Islet of Langerhans (tissue), 1 donor: Measurements from ENCODE around the gene PACS1.
"Not testable (repeated sequence)": the region's sequence is repeated elsewhere in the genome, so short reads cannot be mapped to it uniquely, and the experiment has no call there.

Experiments
- FAIRE-seq: peaks from one replicate; lab custom pipeline; 2011; peaks lifted over from hg19 to GRCh38; lab: Jason Lieb, UNC

Gene PACS1

GRCh38 chr11:66112041-66112491 lies 42.0 kb downstream of the PACS1 start:
- no peak for FAIRE-seq

GRCh38 chr11:66112601-66113499 lies 42.8 kb downstream of the PACS1 start:
- no peak for FAIRE-seq

DNA sequence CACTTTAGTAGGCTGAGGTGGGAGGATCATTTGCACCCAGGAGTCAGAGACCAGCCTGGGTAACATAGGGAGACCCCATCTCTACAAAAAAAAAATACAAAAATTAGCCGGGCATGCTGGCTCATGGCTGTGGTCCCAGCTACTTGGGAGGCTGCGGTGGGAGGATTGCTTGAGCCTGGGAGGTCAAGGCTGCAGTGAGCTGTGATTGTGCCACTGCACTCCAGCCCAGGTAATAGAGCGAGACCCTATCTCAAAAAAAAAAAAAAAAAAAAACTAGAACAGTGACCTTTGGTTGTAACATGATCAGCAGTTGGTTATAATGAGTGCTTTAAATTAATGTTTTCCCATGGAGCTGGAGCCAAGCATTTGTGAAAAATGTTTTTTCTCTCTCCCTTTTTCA lies 44.9 kb downstream of the PACS1 start:
- not testable (repeated sequence) for FAIRE-seq

- FAIRE-seq, result no peak
Observed at GRCh38 chr11:66115638-66116301, 45.7 kb downstream of the PACS1 start.

DNA sequence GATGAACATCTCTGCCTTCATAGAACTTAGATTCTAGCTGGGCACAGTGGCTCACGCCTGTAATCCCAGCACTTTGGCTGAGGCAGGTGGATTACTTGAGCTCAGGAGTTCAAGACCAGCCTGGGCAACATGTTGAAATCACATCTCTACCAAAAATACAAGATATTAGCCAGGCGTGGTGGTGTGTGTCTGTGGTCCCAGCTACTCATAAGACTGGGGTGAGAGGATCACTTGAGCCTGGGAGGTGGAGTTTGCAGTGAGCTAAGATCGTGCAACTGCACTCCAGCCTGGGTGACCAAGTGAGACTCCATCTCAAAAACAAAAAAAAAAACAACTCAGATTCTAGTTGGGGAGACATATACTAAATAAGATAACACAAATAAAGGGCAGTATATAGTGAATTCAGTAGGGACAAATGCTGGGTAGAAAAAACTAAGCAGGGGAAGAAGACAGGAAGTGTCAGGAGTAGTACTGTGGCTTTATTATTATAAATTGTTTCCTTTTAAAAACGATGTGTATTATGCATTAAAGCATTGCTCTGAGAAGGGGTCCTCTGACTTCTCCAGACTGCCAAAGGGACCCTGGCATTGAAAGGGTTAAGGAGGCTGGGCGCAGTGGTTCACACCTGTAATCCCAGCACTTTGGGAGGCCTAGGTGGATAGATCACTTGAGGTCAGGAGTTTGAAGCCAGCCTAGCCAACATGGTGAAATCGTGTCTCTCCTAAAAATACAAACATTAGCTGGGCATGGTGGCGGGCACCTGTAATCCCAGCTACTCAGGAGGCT lies 46.7 kb downstream of the PACS1 start:
- no peak for FAIRE-seq

DNA sequence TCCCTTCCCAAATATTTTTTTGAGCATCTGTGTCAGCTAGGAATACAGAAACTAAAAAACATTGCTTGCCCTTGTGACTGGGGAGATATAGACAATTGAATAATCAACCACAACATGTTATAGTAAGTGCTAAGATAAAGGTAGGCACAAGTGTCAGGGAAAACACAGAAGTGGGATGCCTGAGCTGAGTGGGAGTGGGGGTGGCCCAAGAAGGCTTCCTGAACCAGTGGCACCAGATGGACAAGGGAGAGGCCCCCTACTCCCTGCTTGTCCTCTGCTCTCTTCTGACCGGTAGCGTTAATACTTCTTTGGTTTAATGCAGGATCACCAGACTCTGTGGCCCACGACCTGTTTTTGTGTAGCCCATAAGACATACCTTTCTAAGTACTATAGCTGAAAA lies 48.8 kb downstream of the PACS1 start:
- FAIRE-seq, result no peak

DNA sequence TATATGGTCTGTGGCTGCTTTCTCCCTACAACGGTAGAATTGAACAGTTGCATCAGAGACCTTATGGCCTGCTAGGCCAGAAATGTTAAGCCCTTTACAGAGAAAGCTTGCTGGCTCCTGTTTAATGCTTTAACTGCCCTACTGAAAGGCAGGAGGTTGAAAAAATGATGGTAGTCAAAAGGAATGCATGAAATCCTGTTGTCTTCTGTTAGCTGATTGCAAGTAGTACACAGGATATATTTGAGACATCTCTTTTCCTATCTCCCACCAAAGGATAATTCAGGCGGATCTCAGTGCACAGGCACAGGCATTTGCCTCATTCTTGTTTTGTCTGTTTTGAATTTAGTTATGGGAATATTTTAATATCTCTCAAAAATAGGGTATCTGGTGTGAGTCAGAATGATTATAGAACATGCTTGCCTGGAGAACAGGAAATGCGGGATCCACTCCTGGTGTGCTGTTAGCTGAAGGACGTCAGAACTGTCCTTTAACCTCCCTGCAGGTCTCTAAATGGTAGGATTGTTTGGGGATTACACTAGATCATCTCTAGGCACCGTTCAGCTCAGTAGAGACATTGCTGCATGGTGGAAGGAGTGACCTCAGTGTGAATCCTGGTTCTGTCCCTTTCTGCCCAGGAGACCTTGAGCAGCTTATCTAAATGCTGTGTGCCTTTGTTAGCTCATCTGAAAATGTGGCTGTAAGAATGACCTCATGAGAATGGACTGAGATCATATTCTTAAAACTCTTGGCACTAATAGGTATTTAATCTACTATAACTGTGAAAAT lies 49.5 kb downstream of the PACS1 start:
- FAIRE-seq, result no peak

DNA sequence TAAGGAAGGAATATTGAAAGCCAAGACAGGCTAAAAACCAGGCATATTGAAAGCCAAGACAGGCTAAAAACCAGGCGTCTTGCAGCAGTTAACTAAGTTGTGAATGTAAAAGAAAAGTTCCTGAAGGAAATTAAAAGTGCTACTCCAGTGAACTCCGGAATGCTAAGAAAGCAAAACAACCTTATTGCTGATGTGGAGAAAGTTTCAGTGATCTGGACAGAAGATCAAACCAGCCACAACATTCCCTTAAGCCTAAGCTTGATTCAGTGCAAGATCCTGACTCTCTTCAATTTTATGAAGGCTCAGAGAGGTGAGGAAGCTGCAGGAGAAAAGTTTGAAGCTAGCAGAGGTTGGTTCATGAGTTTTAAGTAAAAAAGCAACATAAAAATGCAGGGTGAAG lies 51.4 kb downstream of the PACS1 start:
- FAIRE-seq, result no peak

- no peak for FAIRE-seq
Observed at GRCh38 chr11:66123902-66124301, 53.8 kb downstream of the PACS1 start.

GRCh38 chr11:66124564-66124963 lies 54.5 kb downstream of the PACS1 start:
- no peak for FAIRE-seq

GRCh38 chr11:66126064-66126463 lies 56.0 kb downstream of the PACS1 start:
- no peak for FAIRE-seq

GRCh38 chr11:66126808-66127555 lies 56.9 kb downstream of the PACS1 start:
- no peak for FAIRE-seq

GRCh38 chr11:66130978-66131377 lies 60.9 kb downstream of the PACS1 start:
- FAIRE-seq, result no peak

DNA sequence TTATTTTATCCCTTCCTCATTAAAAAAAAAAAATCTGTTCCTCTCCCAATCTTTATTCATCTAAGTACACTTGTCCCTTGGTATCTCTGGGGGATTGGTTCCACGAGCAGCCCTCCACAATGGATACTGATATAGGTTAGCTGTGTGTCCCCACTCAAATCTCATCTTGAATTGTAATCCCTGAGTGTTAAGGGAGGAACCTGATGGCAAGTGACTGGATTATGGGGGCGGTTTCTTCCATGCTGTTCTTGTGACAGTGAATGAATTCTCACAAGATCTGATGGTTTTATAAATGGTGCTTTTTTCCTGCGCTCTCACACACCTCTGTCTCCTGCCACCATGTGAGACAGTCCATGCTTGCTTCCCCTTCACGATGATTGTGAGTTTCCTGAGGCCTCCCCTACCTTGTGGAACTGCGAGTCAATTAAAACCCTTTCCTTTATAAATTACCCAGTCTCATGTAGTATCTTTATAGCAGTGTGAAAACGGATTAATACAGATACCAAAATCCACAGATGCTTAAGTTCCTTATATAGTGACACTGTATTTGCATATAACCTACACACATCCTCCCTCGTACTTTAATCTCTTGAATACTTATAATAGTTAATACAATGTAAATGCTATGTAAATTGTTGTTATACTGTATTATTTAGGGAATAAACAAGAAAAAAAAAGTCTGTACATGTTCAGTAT lies 62.0 kb downstream of the PACS1 start:
- no peak for FAIRE-seq

GRCh38 chr11:66133216-66133775 lies 63.2 kb downstream of the PACS1 start:
- no peak for FAIRE-seq

DNA sequence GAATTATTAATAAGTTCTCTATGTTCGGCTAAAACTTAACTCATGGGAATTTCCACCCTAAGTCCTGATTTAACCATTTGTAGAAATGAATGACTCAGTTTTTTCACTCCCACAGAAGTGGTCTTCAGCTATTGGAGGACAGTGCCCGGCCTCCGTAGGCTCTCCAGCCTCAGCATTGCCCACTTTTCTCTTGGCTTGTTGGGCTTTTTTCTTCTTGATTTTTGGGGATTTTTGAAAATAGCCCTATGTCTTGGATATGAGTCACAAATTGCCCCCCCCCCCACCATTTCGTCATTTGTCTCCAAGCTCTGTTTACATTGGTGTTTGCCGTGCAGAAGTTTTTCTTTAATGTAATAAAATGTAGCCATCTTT lies 66.7 kb downstream of the PACS1 start:
- no peak for FAIRE-seq

GRCh38 chr11:66139817-66140404 lies 69.8 kb downstream of the PACS1 start:
- no peak for FAIRE-seq

DNA sequence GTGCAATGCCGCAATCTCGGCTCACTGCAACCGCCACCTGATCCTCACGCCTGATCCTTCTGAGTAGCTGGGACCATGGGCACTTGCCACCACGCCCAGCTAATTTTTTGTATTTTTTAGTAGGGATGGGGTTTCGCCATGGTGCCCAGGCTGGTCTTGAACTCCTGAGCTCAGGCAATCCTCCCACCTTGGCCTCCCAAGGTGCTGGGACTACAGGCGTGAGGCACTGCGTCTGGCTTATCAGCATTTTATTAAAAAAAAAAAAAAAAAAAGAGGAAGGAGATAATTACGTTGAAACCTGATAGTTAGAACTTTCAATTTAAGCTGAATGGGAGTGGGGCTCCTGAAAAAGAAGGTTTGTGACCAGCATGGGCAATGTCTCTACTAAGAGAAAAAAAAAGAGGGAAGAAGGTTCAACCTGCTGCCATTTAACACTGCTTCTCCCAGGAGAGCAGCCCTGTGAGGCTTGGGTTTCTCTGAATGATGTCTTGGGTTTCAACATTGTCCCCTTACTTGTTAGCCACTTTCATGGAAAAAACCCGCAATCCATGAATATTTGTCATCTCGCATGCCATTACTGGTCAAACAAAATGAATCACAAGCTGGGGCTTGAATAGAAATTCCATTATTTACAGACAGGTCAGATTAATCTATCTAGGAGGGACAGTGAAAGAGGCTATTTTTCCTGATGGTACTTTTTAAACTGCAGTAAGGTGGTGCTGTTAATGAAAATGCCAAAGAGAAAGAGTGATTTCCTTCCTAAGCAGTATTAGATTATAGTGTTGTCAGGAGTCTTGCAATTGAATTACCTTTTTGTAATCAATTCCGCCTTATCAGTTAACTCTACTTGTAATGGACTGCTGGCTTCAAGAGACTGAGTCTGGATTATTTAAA lies 72.5 kb downstream of the PACS1 start:
- no peak for FAIRE-seq

DNA sequence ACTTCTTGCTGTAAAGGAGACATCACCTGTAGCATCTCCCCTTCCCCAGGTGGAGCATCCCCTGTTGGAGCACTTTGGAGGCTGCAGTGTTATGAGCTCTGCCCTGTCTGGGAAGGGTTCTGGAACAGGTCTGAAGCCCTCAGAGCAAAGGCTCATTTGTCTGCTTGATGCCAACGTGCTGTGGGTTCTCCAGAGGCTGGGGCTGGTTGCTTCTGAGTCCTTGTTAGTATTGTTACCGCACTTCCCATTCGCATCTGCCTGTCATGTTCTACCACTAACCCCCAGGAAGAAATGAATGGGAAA lies 73.1 kb downstream of the PACS1 start:
- FAIRE-seq, result no peak
